RWPE2 (cell line): Measurements from ENCODE around the gene ACBD5.

ENCODE experiments used
- ATAC-seq: fragments of 200-7000 bp; cut with Tn5 transposase; 3 replicates; pipeline ENCODE4 v1.9.1; 2021; ENCODE audit warnings: low read depth
- DNase-seq: peaks from one replicate; pipeline ENCODE4 v3.0.0-alpha.2; 2020; ENCODE audit warnings: low spot score
- H3K27ac ChIP-seq: fragments of 450-650 bp; 2 replicates; pipeline ENCODE4 v1.5.1; 2017; ENCODE audit warnings: mild to moderate bottlenecking; ENCODE audit not compliant: poor library complexity, severe bottlenecking
- H3K27me3 ChIP-seq: fragments of 250-450 bp; sonication (Bioruptor Pico); 2 replicates; pipeline ENCODE4 v1.5.1; 2021; ENCODE audit warnings: mild to moderate bottlenecking, moderate library complexity; ENCODE audit not compliant: insufficient read depth, poor library complexity, severe bottlenecking
- H3K36me3 ChIP-seq: fragments of 250-450 bp; sonication (Bioruptor Pico); 2 replicates; pipeline ENCODE4 v1.5.1; 2020; ENCODE audit warnings: low read depth, mild to moderate bottlenecking, moderate library complexity
- H3K4me1 ChIP-seq: fragments of 250-450 bp; sonication (Bioruptor Pico); 2 replicates; pipeline ENCODE4 v1.5.1; 2021; ENCODE audit warnings: mild to moderate bottlenecking, moderate library complexity; ENCODE audit not compliant: insufficient read depth, poor library complexity, severe bottlenecking
- H3K4me3 ChIP-seq: fragments of 250-450 bp; sonication (Bioruptor Pico); 2 replicates; pipeline ENCODE4 v1.5.1; 2021; ENCODE audit warnings: mild to moderate bottlenecking, moderate library complexity; ENCODE audit not compliant: severe bottlenecking
- H3K9me3 ChIP-seq: fragments of 250-450 bp; sonication (Bioruptor Pico); 2 replicates; pipeline ENCODE4 v1.5.1; 2021; ENCODE audit warnings: mild to moderate bottlenecking, moderate library complexity; ENCODE audit not compliant: severe bottlenecking
- TF ChIP-seq, protein P1 (sequence below): fragments of 450-650 bp; IDR thresholded peaks from one replicate; pipeline ENCODE4 v1.5.1; 2017; ENCODE audit warnings: mild to moderate bottlenecking, moderate library complexity; ENCODE audit not compliant: poor library complexity, severe bottlenecking

The ACBD5 gene

GRCh38 chr10:27258838-27259812 lies 18.5 kb upstream of the ACBD5 start:
- Histone ChIP-seq H3K4me3 (peak overlapping the region; percentile 18), H3K36me3 (no peaks in the 10 kb centered on the region), H3K4me1 (no peaks in the 10 kb centered on the region), H3K27me3 (peaks cover 45% of the 10 kb centered on the region), H3K9me3 (no peaks in the 10 kb centered on the region), H3K27ac (no peak overlapping the region)
- DNase-seq (no peak), ATAC-seq (peak; percentile 69)
- TF ChIP-seq, protein P1, sequence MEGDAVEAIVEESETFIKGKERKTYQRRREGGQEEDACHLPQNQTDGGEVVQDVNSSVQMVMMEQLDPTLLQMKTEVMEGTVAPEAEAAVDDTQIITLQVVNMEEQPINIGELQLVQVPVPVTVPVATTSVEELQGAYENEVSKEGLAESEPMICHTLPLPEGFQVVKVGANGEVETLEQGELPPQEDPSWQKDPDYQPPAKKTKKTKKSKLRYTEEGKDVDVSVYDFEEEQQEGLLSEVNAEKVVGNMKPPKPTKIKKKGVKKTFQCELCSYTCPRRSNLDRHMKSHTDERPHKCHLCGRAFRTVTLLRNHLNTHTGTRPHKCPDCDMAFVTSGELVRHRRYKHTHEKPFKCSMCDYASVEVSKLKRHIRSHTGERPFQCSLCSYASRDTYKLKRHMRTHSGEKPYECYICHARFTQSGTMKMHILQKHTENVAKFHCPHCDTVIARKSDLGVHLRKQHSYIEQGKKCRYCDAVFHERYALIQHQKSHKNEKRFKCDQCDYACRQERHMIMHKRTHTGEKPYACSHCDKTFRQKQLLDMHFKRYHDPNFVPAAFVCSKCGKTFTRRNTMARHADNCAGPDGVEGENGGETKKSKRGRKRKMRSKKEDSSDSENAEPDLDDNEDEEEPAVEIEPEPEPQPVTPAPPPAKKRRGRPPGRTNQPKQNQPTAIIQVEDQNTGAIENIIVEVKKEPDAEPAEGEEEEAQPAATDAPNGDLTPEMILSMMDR = no peak

DNA sequence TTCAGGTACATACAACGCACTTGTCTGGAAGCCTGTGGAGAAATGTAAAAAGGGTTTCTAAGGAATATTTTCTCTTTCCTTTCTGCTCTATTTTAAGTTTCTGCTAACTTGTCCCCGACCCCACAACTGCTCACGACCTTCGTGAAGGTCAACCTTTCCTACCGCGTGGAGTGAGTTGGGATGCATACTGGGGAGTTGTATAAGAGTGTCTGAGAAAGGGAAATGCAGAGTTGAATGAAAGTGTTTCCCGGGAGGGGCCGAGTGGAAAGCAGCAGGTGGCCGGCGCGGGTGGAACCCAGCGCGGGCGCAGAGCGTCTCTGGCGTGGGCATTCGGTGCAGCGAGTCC lies 17.9 kb upstream of the ACBD5 start:
- peak; percentile 30; the same call in 2 of the 3 replicates for ATAC-seq
- no peaks in the 10 kb centered on the region for H3K9me3 ChIP-seq

GRCh38 chr10:27256299-27257189 lies 15.9 kb upstream of the ACBD5 start:
- H3K27me3 ChIP-seq = peaks cover 39% of the 10 kb centered on the region
- DNase-seq (no peak), ATAC-seq (no peak)
- H3K4me3 ChIP-seq = no peak overlapping the region
- TF ChIP-seq, protein P1 = no peak
- H3K27ac ChIP-seq = no peak overlapping the region
- H3K4me1 ChIP-seq = no peaks in the 10 kb centered on the region
- no peaks in the 10 kb centered on the region for H3K36me3 ChIP-seq
- no peaks in the 10 kb centered on the region for H3K9me3 ChIP-seq

More for the DNA sequence above, 17.9 kb upstream of the ACBD5 start:
- TF ChIP-seq, protein P1 = no peak
- Histone ChIP-seq H3K27me3 (peaks cover 45% of the 10 kb centered on the region), H3K4me1 (no peaks in the 10 kb centered on the region), H3K4me3 (peak overlapping the region; percentile 18), H3K36me3 (no peaks in the 10 kb centered on the region), H3K27ac (no peak overlapping the region)
- no peak for DNase-seq

DNA sequence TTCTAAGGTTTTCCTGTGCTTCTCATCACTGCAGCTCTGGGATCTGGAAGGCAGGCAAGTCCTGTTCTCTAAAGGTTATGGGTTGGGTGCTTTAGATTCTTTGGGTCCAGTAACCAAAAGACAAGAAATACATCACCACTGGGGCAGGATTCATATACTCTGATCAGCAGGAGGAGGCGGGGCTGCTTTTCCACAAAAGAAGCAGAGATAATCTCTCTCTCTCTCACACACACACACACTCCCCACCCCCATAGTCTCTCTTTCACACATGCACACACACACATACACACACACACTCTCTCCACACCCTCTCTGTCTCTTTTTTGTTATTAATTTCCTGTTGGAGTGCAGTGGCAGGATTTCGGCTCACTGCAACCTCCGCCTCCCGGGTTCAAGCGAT lies 13.0 kb upstream of the ACBD5 start:
- Histone ChIP-seq H3K36me3 (no peaks in the 10 kb centered on the region), H3K4me1 (no peaks in the 10 kb centered on the region), H3K27ac (no peak overlapping the region), H3K27me3 (peaks cover 9% of the 10 kb centered on the region), H3K9me3 (no peaks in the 10 kb centered on the region), H3K4me3 (no peak overlapping the region)
- TF ChIP-seq, protein P1 = no peak
- no peak for ATAC-seq
- DNase-seq = no peak
